HTR-8/SVneo (cell line): ENCODE measurements around the gene RNF2.
"Not testable (repeated sequence)": the region's sequence is repeated elsewhere in the genome, so short reads cannot be mapped to it uniquely, and the experiment has no call there.

ENCODE experiments used
- DNase-seq: peaks from one replicate; pipeline ENCODE4 v3.0.0; 2011; ENCODE audit warnings: low spot score, mixed read lengths; ENCODE audit not compliant: insufficient read length
- FAIRE-seq: peaks from 2 replicates; lab custom pipeline; 2011; peaks lifted over from hg19 to GRCh38; lab: Jason Lieb, UNC

Gene RNF2

GRCh38 chr1:185044981-185045813 is at the start of gene RNF2:
TSS of gene RNF2 (plus strand) at chr1:185045558. CDS start at chr1:185087554, 41,996 bp downstream.
- FAIRE-seq = peak; percentile 74

GRCh38 chr1:184999974-185000373 is 45.4 kb upstream of the RNF2 start:
- not testable (repeated sequence) for FAIRE-seq, DNase-seq

More at GRCh38 chr1:185044981-185045813, at the start of gene RNF2:
- DNase-seq = peak; percentile 67

DNA sequence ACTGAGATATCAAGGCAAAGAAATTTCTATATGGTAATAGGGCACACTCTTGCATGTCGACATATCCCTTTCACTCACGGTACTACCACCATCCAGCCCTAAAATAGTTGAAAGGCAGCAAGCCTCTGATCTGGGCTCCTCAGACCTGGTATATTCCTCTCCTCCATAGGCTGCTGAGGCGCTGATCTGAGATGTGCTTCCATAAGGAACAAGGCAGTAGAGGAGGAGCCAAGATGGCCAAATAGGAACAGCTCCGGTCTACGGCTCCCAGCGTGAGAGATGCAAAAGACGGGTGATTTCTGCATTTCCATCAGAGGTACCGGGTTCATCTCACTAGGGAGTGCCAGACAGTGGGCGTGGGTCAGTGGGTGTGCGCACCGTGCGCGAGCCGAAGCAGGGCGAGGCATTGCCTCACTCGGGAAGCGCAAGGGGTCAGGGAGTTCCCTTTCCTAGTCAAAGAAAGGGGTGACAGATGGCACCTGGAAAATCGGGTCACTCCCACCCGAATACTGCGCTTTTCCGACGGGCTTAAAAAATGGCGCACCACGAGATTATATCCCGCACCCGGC is 44.0 kb upstream of the RNF2 start:
- not testable (repeated sequence) for FAIRE-seq

DNA sequence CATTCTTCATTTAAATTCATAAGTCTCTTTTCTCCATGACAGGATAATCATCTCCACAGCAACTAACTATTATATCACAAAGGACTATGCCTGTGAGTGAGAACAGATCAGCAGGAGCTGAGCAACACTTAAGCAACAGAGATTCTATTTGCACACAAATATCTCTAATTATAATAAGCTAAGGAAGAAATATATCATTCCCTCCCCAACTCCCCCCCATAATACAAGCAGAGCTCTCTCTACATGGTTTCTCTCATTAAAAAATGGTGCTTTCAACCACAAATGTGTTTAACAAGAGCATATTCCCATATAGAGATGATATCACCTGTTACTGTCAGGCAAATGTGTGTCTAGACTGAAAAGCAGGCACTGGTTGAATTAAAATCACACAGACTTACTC is 36.5 kb upstream of the RNF2 start:
- DNase-seq (no peak), FAIRE-seq (no peak)

More for the DNA sequence above, 44.0 kb upstream of the RNF2 start:
- not testable (repeated sequence) for DNase-seq

DNA sequence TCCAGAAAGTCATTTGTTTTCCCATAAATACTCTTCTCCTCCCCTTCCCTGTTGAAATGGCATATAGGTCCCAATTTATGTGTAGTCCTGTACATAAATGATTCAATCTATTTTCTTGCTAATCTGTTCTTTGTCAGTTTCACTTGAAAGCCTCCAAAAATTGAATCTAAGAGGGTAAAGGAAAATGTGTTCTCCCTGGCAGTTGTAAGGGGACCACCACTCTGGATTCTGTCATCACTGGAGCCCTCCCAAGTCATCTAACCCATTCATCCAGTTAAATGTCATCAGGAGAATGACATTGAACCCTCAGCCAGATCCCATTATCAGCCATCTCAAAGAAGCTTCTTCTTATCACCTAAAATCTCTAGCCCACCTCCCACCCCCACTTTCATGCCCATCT is 35.0 kb upstream of the RNF2 start:
- FAIRE-seq (no peak), DNase-seq (no peak)

- no peak for DNase-seq
- FAIRE-seq = no peak
Observed at GRCh38 chr1:185014941-185015340, 30.4 kb upstream of the RNF2 start.

GRCh38 chr1:185015631-185016030 is 29.7 kb upstream of the RNF2 start:
- DNase-seq (no peak), FAIRE-seq (no peak)

- no peak for DNase-seq
- FAIRE-seq = no peak
Observed at GRCh38 chr1:185016880-185017279, 28.5 kb upstream of the RNF2 start.

- DNase-seq = peak; percentile 51
Observed at GRCh38 chr1:185017338-185017737, 28.0 kb upstream of the RNF2 start.

GRCh38 chr1:185017966-185018365 is 27.4 kb upstream of the RNF2 start:
- DNase-seq = no peak
- no peak for FAIRE-seq

More at GRCh38 chr1:185017338-185017737, 28.0 kb upstream of the RNF2 start:
- no peak for FAIRE-seq

GRCh38 chr1:185027252-185027882 is 18.0 kb upstream of the RNF2 start:
- DNase-seq = no peak
- FAIRE-seq = no peak

- DNase-seq = no peak
- FAIRE-seq = no peak
Observed at GRCh38 chr1:185033686-185034085, 11.7 kb upstream of the RNF2 start.

DNA sequence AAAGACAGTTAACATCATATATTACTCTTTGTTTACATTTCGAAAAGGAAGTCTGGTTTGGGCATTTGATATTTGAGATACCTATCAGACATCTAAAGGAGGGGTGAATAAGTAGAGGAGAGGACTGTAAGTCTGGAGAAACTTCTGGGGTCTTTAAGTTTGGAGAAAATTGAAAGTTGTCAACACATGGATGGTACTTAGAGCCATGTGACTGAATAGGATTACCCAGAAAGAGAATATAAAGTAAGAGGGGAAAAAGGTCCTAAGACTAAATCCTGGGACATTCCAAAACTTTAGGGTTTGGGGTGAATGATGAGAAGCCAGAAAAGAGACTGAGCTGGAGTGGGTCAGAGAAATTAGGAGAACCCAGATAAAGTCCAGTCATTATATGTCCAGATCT is 10.1 kb upstream of the RNF2 start:
- DNase-seq (no peak), FAIRE-seq (no peak)

GRCh38 chr1:185038813-185039376 is 6.5 kb upstream of the RNF2 start:
- DNase-seq (no peak), FAIRE-seq (no peak)

- DNase-seq = no peak
- no peak for FAIRE-seq
Observed at GRCh38 chr1:185039726-185040407, 5.5 kb upstream of the RNF2 start.

- FAIRE-seq (no peak), DNase-seq (no peak)
Observed at GRCh38 chr1:185040408-185040735, 5.0 kb upstream of the RNF2 start.

DNA sequence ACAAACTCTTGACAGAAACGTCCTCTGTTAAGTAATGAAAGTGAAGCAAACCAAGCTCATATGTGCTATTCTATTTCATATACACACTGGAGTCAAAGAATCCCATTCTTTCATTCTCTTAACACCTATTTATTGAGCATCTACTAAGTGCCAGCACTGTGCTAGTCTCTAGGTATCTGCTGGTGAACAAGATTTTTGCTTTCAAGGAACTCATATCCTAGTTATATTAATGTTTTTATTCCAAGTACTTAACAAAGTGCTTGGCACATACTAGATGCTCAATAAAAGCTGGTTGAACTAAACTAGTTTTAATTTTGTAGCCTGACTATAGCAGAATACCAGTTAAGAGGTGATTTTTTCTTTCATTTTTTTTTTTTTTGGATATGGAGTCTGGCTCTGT is 3.6 kb upstream of the RNF2 start:
- FAIRE-seq (no peak), DNase-seq (no peak)

DNA sequence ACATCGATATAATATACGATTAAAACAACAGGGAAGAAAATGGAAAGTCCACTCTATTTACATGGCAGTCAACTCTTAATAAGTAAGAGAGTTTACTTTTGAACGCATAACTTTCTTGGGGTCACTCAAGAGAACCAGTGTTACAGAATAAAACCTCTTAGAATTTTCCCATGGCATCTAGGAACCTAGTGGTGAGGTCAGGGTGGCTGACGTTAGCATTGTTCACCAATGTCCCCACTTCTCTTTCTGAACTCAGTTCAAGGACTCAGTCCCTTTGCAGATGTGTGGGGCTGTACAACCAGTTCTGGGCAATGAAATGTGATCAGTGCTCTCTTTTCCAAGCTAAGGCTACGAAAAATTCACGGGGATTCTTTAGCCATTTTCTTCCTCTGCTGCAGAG is 2.6 kb upstream of the RNF2 start:
- FAIRE-seq (no peak), DNase-seq (no peak)

DNA sequence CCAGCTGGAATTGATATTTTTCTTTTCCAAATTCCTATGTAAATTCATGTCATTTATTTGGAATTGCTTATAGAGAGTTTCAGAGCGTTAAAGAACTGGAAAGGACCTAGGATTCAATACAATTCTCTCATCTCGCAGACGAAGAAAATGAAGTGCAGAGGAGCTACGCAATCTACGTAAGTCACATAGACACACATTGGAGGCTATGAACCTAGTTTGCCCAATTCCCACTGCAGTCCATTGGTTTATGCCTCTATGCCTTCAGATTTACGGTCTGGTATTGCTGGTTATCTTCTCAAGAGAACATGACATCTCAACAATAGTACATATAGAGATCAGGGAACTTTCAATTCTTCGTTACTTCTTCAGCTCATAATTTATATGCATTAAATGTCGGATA is 971 bp upstream of the RNF2 start:
- no peak for DNase-seq
- FAIRE-seq = no peak

DNA sequence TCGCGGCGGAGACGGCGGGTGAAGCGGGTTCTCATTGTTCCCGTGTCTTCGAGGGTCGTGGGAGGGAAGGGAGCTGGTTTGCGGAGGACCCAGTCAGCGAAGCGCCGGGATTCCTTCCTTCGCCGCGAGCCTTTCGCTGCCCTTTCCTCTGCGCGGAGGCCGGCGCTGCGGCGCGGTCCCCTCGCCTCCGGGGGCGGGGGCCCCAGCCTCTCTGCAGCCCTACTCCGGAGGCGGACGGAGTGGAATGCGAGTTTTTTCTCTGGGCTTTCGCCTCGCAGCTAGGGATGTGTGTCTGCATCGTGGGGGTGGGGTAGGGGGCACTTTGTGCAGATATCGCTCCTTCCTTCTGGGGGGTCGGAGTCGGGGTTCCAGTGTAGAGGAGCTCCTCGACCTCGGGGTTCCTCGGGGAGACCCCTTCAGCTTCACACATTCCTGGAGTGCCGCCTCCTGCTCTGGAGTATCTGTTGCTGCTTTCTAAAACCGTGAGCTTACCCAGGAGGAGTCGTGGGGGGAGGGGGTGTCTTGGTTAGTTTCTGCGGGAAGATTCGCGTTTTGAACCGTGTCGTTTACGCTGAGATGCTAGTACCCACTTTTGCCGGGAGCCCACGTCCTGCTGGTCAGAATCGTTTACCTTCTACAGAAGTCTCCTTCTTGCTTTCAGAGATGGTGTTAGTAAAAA is 595 bp downstream of the RNF2 start:
- DNase-seq (peak; percentile 51), FAIRE-seq (no peak)
